CD14-positive monocyte (primary cell): ENCODE results near the gene CYP2W1. TPM values are rescaled to one million over a fixed set of nuclear protein-coding genes. Genes with fewer than 3 reads are reported as not detected.
"Not testable (repeated sequence)": the region's sequence is repeated elsewhere in the genome, so short reads cannot be mapped to it uniquely, and the experiment has no call there.

Experiments used
- DNase-seq, 3 donors: peaks; one replicate each; pipeline ENCODE4 v3.0.0-alpha.2; 2011 to 2022
- H2AFZ ChIP-seq: 2 replicates; pipeline ENCODE4 v1.6.0; 2012; ENCODE audit warnings: mild to moderate bottlenecking, low read depth, low read length, inconsistent platforms; ENCODE audit not compliant: insufficient read depth, poor library complexity, severe bottlenecking
- H3K27ac ChIP-seq, 2 donors: 1 replicate in 1 of 2; 2 replicates in 1 of 2; pipeline ENCODE4 v1.5.1; 2012 to 2013; ENCODE audit warnings: low read length in 2 of 2, control low read depth in 1 of 2, inconsistent platforms in 1 of 2, low read depth in 1 of 2, mild to moderate bottlenecking in 1 of 2
- H3K27me3 ChIP-seq, 2 donors: one replicate each; pipeline versions ENCODE4 v1.6.0 to v1.6.1; 2011 to 2013; ENCODE audit warnings: low read length in 2 of 2; ENCODE audit not compliant: control insufficient read depth in 2 of 2, insufficient read depth in 2 of 2
- H3K36me3 ChIP-seq, 2 donors: replicated peaks in 1 of 2; 1 replicate in 1 of 2; 2 replicates in 1 of 2; pipeline versions ENCODE4 v1.5.1 to v1.6.1; 2012 to 2013; ENCODE audit warnings: low read length in 2 of 2, control low read depth in 1 of 2, inconsistent platforms in 1 of 2, mild to moderate bottlenecking in 1 of 2; ENCODE audit not compliant: insufficient read depth in 2 of 2, control insufficient read depth in 1 of 2
- H3K4me1 ChIP-seq, 2 donors: 1 replicate in 1 of 2; 2 replicates in 1 of 2; pipeline versions ENCODE4 v1.5.1 to v1.6.1; 2012 to 2013; ENCODE audit warnings: low read length in 2 of 2, control low read depth in 1 of 2, inconsistent platforms in 1 of 2, mild to moderate bottlenecking in 1 of 2, moderate library complexity in 1 of 2; ENCODE audit not compliant: insufficient read depth in 2 of 2, control insufficient read depth in 1 of 2
- H3K4me2 ChIP-seq: replicated peaks from 2 replicates; pipeline ENCODE3; 2012; ENCODE audit warnings: low read length, moderate library complexity, mild to moderate bottlenecking; ENCODE audit not compliant: poor library complexity, severe bottlenecking; ENCODE audit errors: extremely low read depth
- H3K4me3 ChIP-seq, 3 experiments: fragments of 200-600 bp in 1 of 3; sonication (generic) in 1 of 3; replicated peaks in 1 of 3; 1 replicate in 2 of 3; 2 replicates in 1 of 3; pipeline ENCODE4 v1.5.1; 2011 to 2013; ENCODE audit warnings: low read length in 3 of 3, mild to moderate bottlenecking in 3 of 3, control low read depth in 2 of 3, low read depth in 2 of 3, inconsistent platforms in 1 of 3, moderate library complexity in 1 of 3
- H3K79me2 ChIP-seq: 2 replicates; pipeline ENCODE4 v1.6.0; 2012; ENCODE audit warnings: mild to moderate bottlenecking, control low read depth, inconsistent platforms, low read length, moderate library complexity; ENCODE audit not compliant: insufficient read depth
- H3K9ac ChIP-seq: 2 replicates; pipeline ENCODE4 v1.6.0; 2017; ENCODE audit warnings: low read length, mild to moderate bottlenecking; ENCODE audit not compliant: insufficient read depth, poor library complexity, severe bottlenecking
- H3K9me3 ChIP-seq, 2 donors: replicated peaks in 1 of 2; 1 replicate in 1 of 2; 2 replicates in 1 of 2; pipeline versions ENCODE4 v1.5.1 to v1.6.1; 2012 to 2013; ENCODE audit warnings: low read length in 2 of 2, control low read depth in 1 of 2; ENCODE audit not compliant: control insufficient read depth in 1 of 2, insufficient read depth in 1 of 2
- H4K20me1 ChIP-seq: 2 replicates; pipeline ENCODE4 v1.6.0; 2012; ENCODE audit warnings: mild to moderate bottlenecking, low read length, control low read depth, moderate library complexity; ENCODE audit not compliant: insufficient read depth
- H3K27ac Mint-ChIP-seq, 7 donors: one replicate each; pipeline ENCODE4 v1.8.0; 2020; ENCODE audit warnings: mild to moderate bottlenecking in 7 of 7, mixed read lengths in 7 of 7, moderate library complexity in 6 of 7, inconsistent platforms in 2 of 7
- H3K27me3 Mint-ChIP-seq, 3 donors: one replicate each; pipeline ENCODE4 v1.8.0; 2021 to 2022; ENCODE audit warnings: low read depth in 3 of 3, mild to moderate bottlenecking in 3 of 3, mixed read lengths in 3 of 3, moderate library complexity in 3 of 3, inconsistent platforms in 1 of 3
- H3K36me3 Mint-ChIP-seq, 2 donors: one replicate each; pipeline ENCODE4 v1.8.0; 2020; ENCODE audit warnings: mixed read lengths in 2 of 2, inconsistent platforms in 1 of 2, mild to moderate bottlenecking in 1 of 2
- H3K4me1 Mint-ChIP-seq: one replicate; pipeline ENCODE4 v1.8.0; 2020; ENCODE audit warnings: mild to moderate bottlenecking, mixed read lengths
- H3K4me3 Mint-ChIP-seq, 2 donors: one replicate each; pipeline ENCODE4 v1.8.0; 2020; ENCODE audit warnings: mild to moderate bottlenecking in 2 of 2, mixed read lengths in 2 of 2, moderate library complexity in 1 of 2
- H3K9me3 Mint-ChIP-seq, 7 donors: one replicate each; pipeline ENCODE4 v1.8.0; 2020 to 2022; ENCODE audit warnings: mixed read lengths in 7 of 7, mild to moderate bottlenecking in 6 of 7, moderate library complexity in 6 of 7, inconsistent platforms in 2 of 7
- WGBS: methylation state at CpG from one replicate; pipeline ENCODE4 v1.1.5; 2013; ENCODE audit warnings: missing lambda C conversion rate; ENCODE audit not compliant: insufficient coverage; 5-methylcytosine and 5-hydroxymethylcytosine counted together
- intact Hi-C, 2 donors: fragments of 100-400 bp; cut with micrococcal nuclease; formaldehyde crosslinking; loops; one replicate each; pipeline versions ENCODE4 v1.15.0 to v1.15.1; 2023
- polyA plus RNA-seq, 3 donors: library from polyadenylated mRNA; depleted of rRNA in 1 of 3; unstranded in 2 of 3; stranded (reverse) in 1 of 3; fragments of 300-500 nt in 2 of 3; fragments of >200 nt in 1 of 3; fragmentation: Illumina TruSeq in 2 of 3; gene quantifications; 1 replicate in 2 of 3; 2 replicates in 1 of 3; pipeline ENCODE4 v1.2.3, GENCODE V29; 2012 to 2021
- TF ChIP-seq, protein P1 (sequence below): fragments of 200-600 bp; IDR thresholded peaks from one replicate; pipeline ENCODE4 v1.8.0; 2022; ENCODE audit warnings: antibody characterized with exemption, mild to moderate bottlenecking

CYP2W1 gene
- polyA plus RNA-seq, 3 donors = not detected

DNA sequence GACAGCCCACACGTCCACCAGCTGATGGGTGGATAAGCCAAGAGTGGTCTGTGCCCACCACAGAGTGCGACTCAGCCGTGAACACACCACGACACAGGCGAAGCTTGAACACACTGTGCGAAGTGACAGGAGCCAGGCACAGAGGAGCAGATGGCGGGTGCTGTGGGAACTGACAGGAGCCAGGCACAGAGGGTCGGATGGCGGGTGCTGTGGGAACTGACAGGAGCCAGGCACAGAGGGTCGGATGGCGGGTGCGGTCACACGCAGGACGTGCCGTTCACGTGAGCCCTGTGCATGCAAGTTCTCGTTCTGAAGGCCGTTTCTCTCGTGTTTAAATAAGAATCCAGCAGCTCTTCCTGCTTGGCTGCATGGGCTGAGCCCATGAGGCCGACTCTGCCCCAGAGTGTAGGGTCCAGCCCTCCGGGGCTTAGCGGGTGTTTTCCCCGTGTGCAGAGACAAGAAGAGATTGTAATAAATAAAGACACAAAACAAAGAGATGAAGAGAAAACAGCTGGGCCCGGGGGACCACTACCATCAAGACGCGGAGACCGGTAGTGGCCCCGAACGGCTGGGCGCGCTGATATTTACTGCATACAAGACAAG, 22.6 kb upstream of the CYP2W1 start:
- peaks cover 96 to 100% of the 10 kb centered on the region in 2 donors for H3K4me1 ChIP-seq
- no peaks in the 10 kb centered on the region for H3K9me3 ChIP-seq
- no peaks in the 10 kb centered on the region for H3K9me3 Mint-ChIP-seq
- peak overlapping the region in 5 of 7 donors; percentile 22 to 83 (median 36) for H3K27ac Mint-ChIP-seq
- no peak overlapping the region for H3K27ac ChIP-seq
- peaks cover 0 to 3% of the 10 kb centered on the region in 2 donors for H3K36me3 Mint-ChIP-seq
- H3K27me3 Mint-ChIP-seq = peaks cover 1 to 4% (median 4%) of the 10 kb centered on the region in 3 donors
- H3K79me2 ChIP-seq = no peaks in the 10 kb centered on the region
- H4K20me1 ChIP-seq = peaks cover 21% of the 10 kb centered on the region
- peak overlapping the region in 1 of 2 donors; percentile 72 for H3K4me3 Mint-ChIP-seq
- H3K36me3 ChIP-seq = no peaks in the 10 kb centered on the region
- H3K27me3 ChIP-seq = no peaks in the 10 kb centered on the region
- H3K4me2 ChIP-seq = peak overlapping the region; percentile 14
- peaks cover 82% of the 10 kb centered on the region for H3K4me1 Mint-ChIP-seq
- TF ChIP-seq, protein P1, sequence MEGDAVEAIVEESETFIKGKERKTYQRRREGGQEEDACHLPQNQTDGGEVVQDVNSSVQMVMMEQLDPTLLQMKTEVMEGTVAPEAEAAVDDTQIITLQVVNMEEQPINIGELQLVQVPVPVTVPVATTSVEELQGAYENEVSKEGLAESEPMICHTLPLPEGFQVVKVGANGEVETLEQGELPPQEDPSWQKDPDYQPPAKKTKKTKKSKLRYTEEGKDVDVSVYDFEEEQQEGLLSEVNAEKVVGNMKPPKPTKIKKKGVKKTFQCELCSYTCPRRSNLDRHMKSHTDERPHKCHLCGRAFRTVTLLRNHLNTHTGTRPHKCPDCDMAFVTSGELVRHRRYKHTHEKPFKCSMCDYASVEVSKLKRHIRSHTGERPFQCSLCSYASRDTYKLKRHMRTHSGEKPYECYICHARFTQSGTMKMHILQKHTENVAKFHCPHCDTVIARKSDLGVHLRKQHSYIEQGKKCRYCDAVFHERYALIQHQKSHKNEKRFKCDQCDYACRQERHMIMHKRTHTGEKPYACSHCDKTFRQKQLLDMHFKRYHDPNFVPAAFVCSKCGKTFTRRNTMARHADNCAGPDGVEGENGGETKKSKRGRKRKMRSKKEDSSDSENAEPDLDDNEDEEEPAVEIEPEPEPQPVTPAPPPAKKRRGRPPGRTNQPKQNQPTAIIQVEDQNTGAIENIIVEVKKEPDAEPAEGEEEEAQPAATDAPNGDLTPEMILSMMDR = no peak
- no peak for DNase-seq
- H2AFZ ChIP-seq = no peak overlapping the region
- intact Hi-C loops = no loop called here
- H3K4me3 ChIP-seq = peak overlapping the region in 1 of 3 experiments; percentile 1
- WGBS = 84% methylated on average over 19 of the region's 31 CpGs
- no peak overlapping the region for H3K9ac ChIP-seq

DNA sequence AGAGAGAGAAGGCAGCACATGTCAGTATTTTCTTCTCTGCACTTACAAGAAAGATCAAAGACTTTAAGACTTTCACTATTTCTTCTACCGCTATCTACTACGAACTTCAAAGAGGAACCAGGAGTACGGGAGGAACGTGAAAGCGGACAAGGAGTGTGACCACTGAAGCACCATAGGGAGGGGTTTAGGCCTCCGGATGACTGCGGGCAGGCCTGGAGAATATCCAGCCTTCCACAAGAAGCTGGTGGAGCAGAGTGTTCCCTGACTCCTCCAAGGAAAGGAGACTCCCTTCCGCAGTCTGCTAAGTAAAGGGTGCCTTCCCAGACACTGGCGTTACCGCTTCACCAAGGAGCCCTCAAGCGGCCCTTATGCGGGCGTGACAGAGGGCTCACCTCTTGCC, 22.0 kb upstream of the CYP2W1 start:
- H3K79me2 ChIP-seq, H2AFZ ChIP-seq, intact Hi-C loops, H3K9me3 Mint-ChIP-seq, H3K9ac ChIP-seq, H3K36me3 Mint-ChIP-seq, H3K27ac ChIP-seq, H3K27me3 ChIP-seq, H3K9me3 ChIP-seq, H3K27me3 Mint-ChIP-seq, H3K36me3 ChIP-seq: not testable (repeated sequence)
- peak overlapping the region in 1 of 3 experiments; percentile 1 for H3K4me3 ChIP-seq
- Mint-ChIP-seq H3K27ac (peak overlapping the region in 2 of 7 donors; percentile 22 to 83), H3K4me3 (peak overlapping the region; percentile 49 to 72), H3K4me1 (peaks cover 82% of the 10 kb centered on the region)
- peak overlapping the region; percentile 14 for H3K4me2 ChIP-seq
- peaks cover 96 to 100% of the 10 kb centered on the region in 2 donors for H3K4me1 ChIP-seq
- WGBS = no CpG with 5 or more reads among the region's 13 CpGs
- peaks cover 27% of the 10 kb centered on the region for H4K20me1 ChIP-seq
- DNase-seq = peak in 1 of 3 donors; percentile 39
